SU-DHL-6 (cell line): ENCODE measurements around the gene NSD1.

Source experiments
- CTCF ChIP-seq: fragments of 200-600 bp; sonication (generic); IDR thresholded peaks from one replicate; pipeline ENCODE4 v1.5.1; 2017; ENCODE audit warnings: antibody characterized with exemption, mild to moderate bottlenecking, low read length, moderate library complexity; ENCODE audit not compliant: insufficient read depth, poor library complexity, severe bottlenecking
- EZH2phosphoT487 ChIP-seq: fragments of 200-600 bp; sonication (generic), shearing (Covaris generic); conservative IDR thresholded peaks from 2 replicates; pipeline ENCODE4 v1.6.1; 2018; ENCODE audit warnings: mild to moderate bottlenecking, antibody characterized with exemption, low read length, moderate library complexity, mixed read lengths

GRCh38 chr5:177317959-177318377 is 184.4 kb downstream of the NSD1 start:
- peak; percentile 89 for TF ChIP-seq CTCF
- TF ChIP-seq EZH2phosphoT487: no peak
